Activated CD4-positive, alpha-beta T cell treated with anti-CD3 and anti-CD28 coated beads, Interleukin-2, amount 50 U/mL, for 24 hours (primary cell): Measurements from ENCODE around the gene UPK3B.
"Not testable (repeated sequence)": the region's sequence is repeated elsewhere in the genome, so short reads cannot be mapped to it uniquely, and the experiment has no call there.

Experiments
- DNase-seq, 2 donors: peaks; one replicate each; pipeline ENCODE4 v3.0.0-alpha.2; 2020; ENCODE audit warnings: low read depth in 1 of 2, low spot score in 1 of 2

Gene UPK3B

GRCh38 chr7:76487969-76488368, 22.4 kb upstream of the UPK3B start:
- DNase-seq: not testable (repeated sequence)

DNA sequence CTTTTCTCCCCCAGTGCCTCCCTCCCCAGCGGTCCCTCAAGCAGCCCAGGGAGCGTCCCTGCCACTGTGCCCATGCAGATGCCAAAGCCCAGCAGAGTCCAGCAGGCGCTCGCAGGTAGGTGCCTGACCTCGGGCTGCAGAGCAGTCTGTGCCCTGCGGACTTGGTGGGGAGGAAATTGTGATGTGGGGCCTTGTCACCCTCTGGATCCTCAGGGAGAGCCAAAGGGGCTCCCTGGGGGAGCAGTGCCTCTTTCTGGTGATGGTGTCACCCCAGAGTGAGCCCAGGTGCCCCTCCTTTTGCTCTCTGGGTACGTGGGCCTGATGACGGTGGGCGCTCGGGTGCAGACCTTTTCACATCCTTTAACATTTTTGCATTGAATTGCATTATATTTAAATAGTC, 18.2 kb upstream of the UPK3B start:
- not testable (repeated sequence) for DNase-seq

DNA sequence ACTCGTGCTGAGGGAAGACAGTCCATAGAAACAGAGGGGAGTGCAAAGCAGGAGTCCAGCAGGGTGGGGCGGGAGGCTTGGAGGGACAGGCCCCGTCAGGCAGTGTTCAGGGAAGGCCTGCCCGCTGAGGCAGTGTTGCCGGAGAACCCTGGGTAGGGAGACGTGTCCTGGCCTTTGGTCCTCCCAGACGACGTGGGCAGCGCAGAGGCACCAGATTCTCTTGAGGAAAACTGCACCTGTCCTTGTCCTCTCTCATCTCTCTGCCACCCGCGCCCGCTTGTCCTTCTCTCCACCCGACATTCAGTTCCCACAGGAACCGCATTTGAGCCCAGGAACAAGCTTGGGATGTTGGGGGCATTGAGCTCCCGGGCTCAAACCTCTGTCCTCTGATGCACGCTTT, 14.6 kb upstream of the UPK3B start:
- DNase-seq: not testable (repeated sequence)

DNA sequence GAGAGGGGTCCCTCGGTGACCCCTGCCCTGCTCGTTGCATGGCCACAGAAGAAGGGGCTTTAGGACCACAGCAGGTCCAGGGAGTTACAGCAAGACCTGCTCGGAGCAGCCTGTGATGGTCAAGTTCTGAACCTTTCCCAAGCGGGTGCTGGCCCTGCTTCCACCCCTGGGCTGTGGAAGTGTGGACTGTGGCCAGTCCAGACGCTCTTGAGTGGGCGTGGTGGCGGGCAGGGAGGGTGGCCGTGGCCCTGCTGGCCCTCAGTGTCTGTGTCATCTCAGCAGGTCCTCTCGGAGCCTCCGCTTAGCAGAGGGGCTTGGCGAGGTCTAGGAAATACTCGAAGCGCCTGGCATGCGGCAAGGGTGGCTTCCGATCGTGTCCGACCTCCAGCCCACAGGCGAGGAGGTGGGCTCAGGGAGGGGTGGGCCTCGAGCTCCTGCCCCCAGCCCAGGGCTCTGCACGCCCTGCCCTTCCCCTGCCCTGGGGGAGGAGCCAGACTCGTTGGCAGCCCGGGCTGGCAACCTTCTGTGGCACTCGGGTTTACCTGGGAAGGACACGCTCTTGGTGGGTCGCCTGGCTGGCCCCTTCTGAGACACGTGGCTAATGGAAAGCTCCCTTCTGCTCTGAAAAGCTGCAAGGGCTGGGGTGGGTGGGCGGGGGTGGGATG, 12.3 kb upstream of the UPK3B start:
- not testable (repeated sequence) for DNase-seq

GRCh38 chr7:76498583-76499200, 11.7 kb upstream of the UPK3B start:
- DNase-seq: not testable (repeated sequence)

- not testable (repeated sequence) for DNase-seq
Observed at GRCh38 chr7:76499201-76499923, 11.0 kb upstream of the UPK3B start.

- DNase-seq: not testable (repeated sequence)
Observed at GRCh38 chr7:76499924-76500241, 10.5 kb upstream of the UPK3B start.

DNA sequence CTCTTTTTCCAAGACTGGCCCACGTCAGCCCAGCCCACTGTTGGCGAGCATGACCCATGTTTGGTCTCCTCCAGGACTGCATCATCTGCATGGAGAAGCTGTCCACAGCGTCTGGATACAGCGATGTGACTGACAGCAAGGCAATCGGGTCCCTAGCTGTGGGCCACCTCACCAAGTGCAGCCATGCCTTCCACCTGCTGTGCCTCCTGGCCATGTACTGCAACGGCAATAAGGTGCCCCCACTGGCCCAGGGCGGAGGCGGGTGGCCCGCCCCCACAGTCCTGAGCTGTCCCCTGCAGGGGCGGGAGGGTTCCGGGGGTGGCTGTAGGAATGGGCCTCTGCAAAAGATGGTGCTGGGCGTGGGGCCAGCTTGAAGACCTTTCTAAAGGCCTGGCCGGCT, 8.1 kb upstream of the UPK3B start:
- DNase-seq: not testable (repeated sequence)

- DNase-seq: not testable (repeated sequence)
Observed at GRCh38 chr7:76502836-76503235, 7.5 kb upstream of the UPK3B start.

- DNase-seq: not testable (repeated sequence)
Observed at GRCh38 chr7:76503244-76503643, 7.1 kb upstream of the UPK3B start.

GRCh38 chr7:76504351-76505167, 5.8 kb upstream of the UPK3B start:
- DNase-seq: not testable (repeated sequence)

GRCh38 chr7:76505168-76506080, 4.9 kb upstream of the UPK3B start:
- no peak for DNase-seq

DNA sequence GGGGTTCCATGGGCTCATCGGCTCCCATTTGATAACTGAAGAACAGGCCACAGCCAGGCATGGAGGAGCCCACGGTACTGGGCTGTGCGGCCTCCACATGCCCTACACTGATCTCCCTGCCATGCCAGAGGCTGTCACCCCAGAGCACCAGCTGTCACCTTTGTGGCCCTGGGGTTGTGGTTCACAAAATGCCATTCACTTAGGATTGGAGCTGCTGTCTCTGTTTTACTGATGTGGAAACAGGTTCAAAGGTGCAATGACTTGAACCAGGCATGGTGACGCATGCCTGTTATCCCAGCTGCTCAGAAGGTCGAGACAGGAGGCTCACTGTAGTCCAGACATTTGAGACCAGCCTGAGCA, 4.3 kb upstream of the UPK3B start:
- DNase-seq: no peak

DNA sequence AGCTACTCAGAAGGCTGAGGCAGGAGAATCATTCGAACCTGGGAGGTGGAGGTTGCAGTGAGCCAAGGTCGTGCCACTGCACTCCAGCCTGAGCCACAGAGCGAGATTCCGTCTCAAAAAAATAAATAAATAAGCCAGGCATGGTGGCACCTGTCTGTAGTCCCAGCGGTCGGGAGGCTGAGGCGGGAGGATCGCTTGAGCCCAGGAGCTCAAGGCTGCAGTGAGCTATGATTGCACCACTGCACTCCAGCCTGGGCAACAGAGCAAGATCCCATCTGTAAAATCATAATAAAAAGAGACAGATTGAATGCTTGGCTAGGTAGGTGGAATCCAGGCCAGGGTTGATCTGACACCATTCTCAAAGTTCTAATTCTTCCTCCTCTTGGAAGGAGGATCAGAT, 3.7 kb upstream of the UPK3B start:
- not testable (repeated sequence) for DNase-seq

DNA sequence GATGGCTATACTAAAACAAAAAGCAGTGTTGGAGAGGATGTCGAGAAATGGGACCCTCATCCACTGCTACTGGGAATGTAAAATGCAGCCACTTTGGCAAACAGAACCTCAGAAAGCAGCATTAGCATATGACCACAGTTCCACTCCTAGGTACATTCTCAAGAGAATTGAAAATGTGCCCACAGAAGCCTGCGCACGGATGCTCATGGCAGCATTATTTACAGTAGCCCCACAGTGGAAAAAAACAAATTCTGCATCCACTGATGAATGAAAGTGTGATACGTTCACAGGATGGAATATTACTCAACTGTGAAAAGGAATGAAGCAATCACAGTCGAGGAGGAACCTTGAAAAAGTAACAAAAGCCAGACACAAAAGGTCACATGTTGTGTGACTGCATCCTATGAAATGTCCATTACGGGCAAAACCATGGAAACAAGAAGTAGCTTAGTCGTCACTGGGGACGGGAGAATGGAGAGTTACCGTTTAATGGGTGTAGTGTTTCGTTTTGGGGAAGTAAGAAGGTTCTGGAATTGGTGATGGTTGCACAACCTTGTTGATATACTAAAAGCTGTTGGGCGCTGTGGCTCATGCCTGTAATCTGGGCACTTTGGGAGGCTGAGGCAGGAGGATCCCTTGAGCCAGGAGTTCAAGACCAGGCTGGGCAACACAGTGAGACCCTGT, 2.5 kb upstream of the UPK3B start:
- no peak for DNase-seq

DNA sequence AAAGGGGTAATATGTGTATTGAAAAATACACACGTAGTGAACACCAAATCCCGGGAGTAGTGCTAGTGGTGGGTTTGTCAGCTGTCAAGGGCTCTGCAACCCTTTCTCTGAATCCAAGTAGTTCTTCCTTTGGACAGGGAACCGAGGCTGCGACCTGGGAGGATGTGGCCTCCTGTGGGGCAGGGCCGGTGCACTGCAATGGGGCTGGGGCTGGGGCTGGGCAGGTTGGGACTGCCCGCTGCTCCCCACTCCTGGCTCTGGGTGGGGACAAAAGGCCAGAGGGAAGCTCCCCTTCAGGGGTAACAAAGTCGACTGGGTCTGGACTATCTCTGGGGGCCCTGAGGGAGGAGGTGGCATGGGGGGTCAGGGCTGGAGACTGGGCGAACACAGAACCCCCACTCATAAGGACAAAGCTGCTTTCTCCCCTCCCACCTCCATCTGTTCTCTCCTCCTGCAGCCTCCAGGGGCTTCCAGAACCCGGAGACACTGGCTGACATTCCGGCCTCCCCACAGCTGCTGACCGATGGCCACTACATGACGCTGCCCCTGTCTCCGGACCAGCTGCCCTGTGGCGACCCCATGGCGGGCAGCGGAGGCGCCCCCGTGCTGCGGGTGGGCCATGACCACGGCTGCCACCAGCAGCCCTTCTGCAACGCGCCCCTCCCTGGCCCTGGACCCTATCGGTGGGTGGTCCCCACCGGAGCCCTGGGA, 1.0 kb downstream of the UPK3B start:
- DNase-seq: not testable (repeated sequence)

- DNase-seq: not testable (repeated sequence)
Observed at GRCh38 chr7:76511911-76512885, 1.8 kb downstream of the UPK3B start.
